Skin of body (tissue), 2 donors: ENCODE measurements around the gene NCKIPSD. TPM values are rescaled to one million over a fixed set of nuclear protein-coding genes. Genes with fewer than 3 reads are reported as not detected.
A peak's percentile ranks its signal among the peaks of the same experiment; 100 is the strongest.

Experiments used
- DNase-seq: peaks from one replicate; lab custom pipeline; 2025; lab: John Stamatoyannopoulos, UW
- total RNA-seq: library from RNA; depleted of rRNA; stranded (reverse); fragments of >200 nt; gene quantifications from one replicate; pipeline ENCODE4 v1.2.3, GENCODE V29; 2014

The NCKIPSD gene
- total RNA-seq, 1 donor from 2014 or later, result 10.1 TPM

DNA sequence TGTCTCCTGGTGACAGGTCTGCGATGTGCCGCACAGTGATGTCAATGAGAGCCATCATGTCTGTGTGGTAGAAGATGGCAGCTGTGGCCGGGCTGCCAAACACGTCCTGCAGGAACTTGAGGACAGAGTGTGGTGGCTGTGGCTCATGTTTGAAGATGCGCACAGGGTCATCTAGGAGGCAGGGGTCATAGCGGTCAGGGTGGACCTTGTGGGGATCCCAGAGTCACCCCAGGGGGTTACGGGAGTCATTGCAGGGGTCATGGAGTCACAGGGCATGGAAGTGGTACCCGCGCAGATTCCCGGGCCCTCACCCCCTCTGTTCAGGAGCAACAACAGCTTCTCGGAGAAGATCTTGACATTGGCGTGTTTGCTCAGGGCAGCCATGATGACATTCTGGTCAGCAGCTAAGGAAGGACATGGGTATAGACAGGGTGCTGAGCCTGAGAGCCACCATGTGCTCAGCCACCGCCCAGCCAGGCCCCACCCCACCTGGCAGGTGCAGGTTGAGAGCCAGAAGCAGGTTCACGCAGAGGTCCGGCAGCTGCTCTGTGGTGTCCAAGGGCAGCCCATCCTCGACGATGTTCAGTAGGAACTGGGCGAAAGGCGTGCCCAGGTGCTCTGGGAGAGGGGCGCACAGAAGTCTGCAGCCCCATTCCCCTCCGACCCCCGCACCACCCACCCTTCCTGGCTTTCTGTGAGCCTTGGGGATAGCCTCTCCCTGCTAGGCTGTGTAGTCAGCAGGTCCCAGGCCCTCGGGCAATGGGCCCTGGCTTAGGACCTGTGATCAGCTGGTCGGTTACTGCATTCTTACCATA, 6.9 kb downstream of the NCKIPSD start:
- no peak for DNase-seq

DNA sequence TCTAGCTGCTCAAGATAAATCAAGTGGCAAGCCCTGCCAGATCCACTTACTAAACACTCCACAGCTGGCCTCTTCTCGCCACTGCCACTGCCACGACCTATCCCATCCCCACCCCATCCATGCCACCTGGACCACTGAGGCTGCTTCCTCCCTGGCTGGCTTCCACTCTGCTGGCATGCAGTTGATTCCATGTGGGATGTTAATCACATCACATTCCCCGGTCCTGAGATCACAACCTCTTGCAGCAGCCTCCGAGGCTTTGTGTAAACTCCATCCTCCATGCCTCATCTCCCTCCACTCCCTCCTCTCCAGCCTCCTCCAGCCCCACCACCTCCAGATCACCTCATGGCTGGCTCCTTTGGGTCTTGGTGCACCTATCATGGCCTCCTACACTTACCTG, 7.7 kb downstream of the NCKIPSD start:
- DNase-seq, result no peak

DNA sequence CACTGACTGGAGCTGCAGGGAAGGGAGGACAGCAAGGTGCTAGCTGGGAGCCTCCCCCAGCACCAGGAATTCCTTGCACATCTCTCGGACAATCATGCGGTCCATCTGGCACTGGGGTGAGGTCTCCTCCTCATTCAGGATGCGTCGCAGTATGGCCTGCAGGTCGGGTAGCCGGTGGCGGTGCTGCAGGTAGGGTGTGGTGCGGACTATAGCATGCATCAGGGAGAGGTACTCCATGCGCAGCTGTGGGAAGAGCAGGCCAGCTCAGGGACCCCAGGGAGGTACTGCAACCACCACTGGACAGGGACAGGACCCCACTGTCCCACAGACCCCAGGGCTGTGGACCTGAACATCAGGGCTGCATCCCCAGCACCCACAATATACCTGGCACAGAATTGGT, 11.2 kb downstream of the NCKIPSD start:
- no peak for DNase-seq

DNA sequence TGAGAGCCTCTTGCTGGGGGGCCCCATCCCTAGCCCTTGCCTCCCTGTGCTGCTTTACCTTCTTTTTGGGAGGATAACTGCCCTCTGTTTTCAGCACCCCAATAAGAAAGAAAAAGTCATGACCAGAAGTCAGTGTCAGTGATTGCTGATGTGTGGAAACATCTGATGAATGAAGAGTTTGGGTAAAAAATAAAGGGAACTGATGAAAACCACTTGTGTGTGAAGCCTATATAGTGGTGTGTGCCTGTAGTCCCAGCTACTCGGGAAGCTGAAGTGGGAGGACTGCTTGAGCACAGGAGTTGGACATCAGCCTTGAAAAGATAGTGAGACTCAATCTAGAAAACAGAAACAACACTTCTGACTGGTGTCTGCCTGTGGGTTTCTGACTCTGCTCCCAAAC, 13.2 kb downstream of the NCKIPSD start:
- no peak for DNase-seq

DNA sequence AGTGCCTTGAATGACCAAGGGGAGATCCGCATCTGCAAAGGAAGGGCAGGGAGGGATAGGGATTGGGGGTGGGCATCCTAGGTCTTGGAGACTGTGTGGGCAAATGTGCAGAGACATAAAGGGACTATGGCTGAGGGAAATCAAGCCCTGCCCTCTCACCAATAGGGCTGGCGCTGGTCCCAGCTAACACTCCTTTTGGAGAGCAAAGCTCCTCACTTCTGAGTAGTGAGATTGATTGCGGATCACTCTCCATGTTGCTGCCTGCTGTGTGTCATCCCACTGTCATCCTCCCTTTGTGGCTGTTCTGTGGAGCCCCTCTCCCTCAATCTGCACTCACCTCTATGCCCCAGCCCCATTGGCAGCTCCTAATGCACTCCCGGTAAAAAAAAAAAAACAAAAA, 20.8 kb downstream of the NCKIPSD start:
- DNase-seq, result no peak

DNA sequence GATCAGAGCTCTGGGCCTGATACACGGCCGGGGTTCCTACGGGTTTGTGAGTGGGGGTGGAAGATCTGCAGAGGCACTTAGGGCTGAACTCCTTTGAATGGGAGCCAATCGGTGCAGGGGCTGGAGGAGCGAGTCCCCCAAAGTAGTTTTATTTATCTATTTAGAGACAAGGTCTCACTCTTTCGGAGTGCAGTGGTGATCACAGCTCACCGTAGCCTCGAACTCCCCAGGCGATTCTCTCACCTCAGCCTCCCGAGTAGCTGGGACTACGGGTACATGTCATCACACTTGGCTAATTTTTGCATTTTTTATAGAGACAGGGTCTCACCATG, 21.4 kb downstream of the NCKIPSD start:
- DNase-seq, result no peak

DNA sequence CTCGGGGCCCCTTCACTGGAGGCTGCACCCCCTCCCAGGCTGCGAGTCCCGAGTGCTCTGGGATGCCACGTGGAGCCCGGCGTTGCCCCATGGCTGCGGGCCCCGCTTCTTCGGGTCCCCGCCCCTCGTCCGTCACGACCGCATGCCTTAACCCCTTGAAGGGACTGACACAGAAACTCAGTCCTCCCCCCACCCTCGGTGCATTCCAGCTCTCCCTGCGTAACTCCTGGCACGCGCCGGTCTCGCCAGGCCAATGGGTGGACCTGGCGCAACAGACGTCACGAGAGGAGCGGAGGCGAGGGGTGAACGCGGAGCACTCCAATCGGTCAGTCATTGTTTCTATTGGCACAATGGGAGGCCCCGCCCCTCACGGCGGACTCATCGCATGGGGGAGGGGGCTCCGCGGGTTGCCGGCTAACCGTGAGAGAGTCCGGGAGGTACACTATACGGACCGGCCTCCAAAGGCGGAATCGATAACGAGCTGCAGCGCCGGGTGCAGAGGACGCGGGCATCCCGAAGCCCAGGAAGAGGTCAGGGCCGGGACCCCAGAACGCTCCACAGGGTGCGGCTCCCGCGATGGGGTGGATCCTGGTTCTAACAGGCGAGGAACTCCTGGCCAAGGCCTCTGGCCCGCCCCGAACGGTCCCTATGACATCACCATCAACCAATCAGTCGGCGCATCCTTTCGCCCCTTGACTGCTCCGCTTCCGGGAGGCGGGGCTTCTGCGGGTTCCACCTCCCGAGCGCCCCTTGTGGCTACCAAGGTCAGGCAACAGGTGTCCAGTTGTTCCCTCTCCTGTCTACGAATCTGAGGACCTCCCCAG, 22.0 kb downstream of the NCKIPSD start:
- DNase-seq, result peak; percentile 90

DNA sequence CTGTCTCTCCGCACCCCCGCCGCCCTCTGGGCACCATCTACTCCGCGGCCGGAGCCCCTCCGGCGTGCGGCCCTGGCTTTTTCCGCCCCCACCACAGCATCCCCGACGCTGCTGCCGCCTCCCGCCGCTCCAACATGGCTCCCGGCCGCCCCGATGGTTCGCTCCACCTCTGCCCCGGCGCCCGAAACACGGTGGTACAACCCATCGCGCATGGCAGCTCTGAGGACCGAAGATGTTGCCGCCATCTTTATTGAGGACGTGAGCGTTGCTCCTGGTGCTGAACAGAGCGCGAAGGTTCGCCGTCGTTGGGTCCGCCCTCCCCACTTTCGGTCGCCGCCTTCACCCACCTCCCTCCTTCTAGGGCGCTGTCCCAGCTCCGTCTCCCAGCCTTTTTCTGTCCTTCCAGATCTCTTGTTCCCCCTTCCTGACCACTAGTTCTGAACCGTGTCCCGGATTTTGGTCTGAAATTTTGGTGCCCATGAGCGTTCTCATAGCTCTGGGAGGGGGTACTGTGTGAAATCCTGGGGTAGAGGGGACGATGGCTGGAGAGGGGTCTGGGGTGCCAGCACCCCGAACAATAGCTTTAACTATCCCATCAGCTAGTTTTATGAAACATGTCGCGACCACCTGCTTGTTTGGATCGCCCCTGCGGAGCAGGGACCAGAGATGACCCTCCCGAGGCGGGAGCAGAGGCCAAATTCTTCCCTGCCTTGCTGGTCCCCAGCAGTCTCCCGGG, 22.8 kb downstream of the NCKIPSD start, which contains the start of gene CELSR3:
CELSR3 (minus strand) TSS at position 134 of the 736 bp plus-strand sequence. CDS start 252 bp downstream, outside the sequence.
- peak; percentile 78 for DNase-seq

DNA sequence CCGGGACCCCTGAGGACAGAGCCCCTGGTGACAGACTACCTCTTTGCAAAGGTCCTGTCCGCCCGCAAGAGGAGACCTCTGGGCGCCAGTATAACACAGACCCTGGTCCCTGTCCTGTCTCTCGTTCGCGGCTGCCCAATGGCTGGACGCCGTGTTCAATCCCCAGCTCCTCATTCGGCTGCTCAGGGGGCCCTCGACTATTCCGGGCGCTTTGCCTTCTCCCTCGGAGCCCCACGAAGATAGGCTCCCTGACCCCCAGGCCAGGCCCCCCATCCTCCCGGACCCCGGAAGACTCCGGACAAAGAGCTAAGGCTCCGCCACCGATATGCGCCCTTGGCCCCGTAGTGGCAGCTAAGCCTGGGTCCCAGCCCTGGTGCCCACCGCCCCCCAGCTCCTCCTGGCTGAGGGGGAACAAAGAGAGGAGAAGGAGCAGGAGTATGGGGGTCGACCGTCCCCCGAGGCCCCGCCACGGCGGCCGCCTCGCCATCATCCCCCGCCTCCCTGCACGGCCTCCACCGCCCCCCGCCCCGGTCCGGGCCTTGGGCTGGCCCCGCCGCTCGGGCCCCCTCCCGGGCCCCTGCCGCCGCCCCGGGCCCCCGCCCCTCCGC, 23.5 kb downstream of the NCKIPSD start:
- no peak for DNase-seq

DNA sequence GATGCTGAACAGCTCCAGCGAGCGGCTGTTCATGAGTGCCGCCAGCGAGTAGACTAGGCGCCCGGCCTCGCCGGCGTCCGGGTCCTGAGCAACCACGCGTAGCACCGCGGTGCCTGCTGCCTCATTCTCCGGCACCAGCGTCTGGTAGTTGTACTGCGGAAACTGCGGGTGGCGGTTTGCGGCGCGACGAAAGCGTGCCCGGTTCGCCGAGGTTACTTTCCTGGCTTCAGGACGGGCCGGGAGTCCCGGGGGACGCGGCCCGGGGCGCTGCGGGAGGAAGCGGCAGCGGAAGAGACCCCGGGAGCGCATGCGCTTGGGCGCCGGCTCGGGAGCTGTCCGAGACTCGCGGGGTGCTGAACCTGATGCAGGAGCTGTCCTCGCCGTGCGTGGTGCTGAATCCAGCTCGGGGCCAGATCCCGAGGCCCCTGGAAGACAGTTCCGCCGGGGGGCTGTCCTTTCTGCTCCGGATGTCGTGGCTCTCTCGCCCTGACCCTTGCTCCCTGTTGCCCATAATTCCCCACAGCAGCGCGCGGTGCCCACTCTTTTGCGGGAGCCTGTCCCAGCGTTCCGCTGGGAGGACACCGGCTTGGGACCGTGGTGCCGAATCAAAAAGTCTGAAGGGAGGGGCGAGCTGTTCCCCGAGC, 24.1 kb downstream of the NCKIPSD start:
- peak; percentile 71 for DNase-seq

DNA sequence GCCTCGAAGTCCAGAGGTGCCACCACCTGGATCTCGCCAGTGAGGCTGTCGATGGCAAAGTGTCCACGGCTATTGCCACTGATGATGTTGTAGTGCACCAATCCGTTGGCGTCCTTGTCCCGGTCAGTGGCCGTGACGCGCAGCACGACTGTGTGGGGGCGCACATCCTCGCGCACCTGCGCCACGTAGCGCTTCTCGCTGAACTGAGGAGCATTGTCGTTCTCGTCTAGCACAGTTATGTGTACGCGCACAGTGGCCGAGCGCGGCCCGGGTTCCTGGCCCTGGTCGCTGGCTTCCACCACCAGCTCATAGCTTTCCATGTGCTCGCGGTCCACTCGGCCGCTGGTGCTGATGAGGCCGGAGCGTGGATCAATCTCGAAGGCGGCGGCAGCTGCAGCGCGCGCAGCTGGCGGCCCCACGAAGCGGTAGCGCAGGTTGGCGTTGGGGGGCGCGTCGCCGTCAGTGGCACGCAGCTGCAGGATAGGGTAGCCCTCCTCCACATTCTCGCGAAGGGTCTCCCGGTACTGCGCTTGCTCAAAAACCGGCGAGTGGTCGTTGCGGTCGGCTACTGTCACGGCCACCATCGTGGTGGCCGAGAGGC, 24.8 kb downstream of the NCKIPSD start:
- DNase-seq, result no peak

DNA sequence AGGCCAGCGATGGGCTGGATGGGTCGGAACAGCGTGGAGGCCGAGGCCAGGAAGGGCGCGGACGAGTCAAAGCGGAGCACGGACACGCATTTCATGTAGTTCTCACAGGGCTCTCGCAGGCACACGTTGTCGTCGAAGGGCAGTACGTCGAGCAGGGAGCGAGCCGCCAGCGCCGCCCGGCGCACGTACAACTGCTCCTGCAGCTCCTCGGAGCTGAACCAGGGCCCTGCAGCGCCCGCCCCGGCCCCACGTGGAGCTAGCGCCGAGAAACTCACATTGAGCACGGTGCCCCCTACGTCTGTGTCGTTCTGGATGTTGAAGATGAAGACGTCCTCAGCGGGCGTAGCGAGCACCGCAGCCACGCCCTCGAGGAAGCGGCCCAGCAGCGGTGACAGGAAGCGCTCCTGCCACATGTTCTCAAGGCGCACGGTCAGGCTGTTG, 28.9 kb downstream of the NCKIPSD start:
- DNase-seq, result no peak

DNA sequence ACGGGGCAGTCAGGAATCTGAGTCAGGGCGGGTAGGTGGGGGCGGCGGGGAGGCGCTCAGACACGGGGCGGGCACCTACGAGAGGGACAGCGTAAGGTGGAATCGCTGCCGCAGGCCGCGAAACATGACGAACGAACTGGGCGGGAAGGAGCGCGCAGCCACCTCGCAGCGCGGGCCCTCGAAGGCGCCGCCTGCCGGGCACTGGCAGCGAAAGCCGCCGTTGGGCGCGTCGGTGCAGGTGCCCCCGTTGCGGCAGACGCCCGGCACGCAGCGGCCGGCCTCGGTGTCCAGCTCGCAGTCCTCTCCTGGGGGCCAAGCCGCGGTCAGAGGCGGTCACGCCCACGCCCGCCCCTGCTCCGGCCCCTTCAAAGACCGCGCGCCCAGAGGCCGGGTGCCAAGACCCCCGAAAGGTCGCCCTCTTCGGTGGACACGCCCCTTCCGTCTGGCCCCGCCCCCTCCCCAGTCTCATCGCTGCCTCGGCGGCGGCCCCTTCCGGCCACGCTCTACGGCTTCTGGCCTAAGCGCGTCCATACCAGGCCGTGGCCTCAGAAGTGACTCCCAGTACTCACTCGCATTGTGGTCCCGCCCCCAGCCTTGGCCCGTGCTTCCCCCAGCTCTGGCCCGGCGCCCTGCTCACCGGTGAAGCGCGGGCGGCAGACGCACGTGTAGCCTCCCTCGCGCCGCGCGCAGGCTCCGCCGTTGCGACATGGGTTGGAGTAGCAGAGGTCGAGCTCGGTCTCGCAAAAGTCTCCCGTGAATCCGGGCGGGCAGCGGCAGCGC, 29.5 kb downstream of the NCKIPSD start:
- no peak for DNase-seq

DNA sequence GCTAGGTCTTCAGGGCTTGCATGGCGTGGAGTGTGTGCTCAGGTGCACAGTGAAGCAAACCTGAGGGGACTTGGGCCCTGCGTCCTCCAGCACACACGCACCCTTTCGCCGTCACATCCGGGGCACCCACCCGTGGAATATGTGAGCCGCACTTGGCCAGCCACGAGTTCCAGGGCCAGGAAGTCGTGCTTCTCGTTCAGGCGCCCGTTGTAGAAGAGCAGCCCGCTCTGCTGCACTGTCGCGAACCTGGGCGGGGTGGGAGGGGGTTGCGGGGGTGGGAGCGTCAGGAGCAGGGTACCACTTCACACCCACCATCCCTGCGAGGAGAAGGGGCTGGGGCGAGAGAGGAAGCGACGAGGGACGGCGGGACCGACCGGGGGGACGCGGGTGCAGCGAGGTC, 30.1 kb downstream of the NCKIPSD start:
- no peak for DNase-seq

DNA sequence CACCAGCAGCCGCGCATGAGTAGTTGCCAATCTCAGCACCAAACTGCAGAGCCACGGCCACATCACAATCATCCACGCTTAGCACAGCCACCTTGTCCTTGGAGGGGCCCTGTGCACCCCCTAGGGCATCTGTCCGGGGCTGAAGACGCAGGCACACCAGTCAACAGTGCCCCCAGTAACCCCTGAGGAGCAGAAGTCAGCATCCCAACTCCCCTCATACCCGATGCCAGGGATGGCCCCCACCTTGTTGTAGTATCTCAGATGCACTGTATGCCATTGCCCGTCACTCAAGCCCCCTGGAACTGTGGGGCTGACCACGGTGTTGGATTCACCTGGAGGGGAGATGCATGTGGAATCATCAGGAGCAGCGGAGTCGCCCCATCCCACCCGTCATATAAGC, 30.7 kb downstream of the NCKIPSD start:
- no peak for DNase-seq

DNA sequence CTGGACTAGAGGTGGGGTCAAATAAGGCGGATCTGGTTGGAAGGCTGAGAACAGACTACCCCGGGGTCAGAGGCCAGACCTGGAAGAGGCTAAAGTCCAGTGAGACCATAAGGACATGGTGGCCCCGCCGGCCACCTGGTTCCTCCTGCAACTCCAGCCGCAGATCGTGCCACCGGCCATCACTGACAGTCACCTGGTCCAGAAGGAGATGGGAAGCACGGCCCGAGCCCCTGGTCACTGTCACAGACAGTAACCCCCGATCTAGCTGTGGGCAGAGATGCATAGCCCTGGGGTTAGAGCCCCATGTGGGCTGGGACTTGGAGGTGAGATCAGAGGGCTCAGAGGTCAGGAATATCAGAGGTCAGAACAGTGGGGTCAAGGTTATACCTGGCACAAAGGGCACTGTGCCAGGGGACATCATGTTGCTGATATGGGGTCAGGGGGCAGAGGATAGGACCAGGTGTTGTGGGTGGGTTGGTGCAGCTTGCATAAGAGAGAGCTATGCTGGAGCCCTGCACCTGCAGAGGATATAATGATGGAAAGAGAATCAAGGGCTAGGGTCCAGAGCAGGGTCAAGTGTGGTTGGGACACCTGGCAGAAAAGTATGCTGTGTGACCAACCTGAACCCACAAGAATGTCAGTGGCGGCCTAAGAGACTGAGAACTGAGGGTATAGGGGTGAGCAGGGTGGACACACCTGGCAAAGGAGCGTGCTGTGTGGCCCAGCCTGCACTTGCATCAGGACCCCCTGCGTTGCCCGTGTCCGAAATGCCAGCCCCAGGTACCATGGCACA, 32.6 kb downstream of the NCKIPSD start:
- DNase-seq, result no peak

DNA sequence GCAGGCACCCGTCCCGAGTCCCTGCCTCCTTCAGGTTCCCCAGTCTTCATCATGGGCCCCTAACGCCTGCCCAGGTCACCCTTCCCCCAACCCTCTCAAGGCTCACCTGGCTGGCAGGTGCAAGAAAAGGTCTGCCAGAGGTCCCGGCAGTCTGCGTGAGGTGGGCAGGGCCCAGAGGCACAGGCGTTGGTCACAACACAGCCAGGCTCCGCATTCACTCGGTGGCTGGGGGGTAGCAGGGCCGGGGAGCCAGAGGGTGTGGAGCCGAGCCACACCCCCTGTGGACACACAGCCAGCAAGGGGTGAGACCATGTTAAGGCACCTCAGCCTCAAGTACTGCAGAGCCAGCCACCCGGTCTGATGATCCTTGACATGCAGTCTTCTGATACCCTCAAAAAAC, 33.9 kb downstream of the NCKIPSD start:
- no peak for DNase-seq

DNA sequence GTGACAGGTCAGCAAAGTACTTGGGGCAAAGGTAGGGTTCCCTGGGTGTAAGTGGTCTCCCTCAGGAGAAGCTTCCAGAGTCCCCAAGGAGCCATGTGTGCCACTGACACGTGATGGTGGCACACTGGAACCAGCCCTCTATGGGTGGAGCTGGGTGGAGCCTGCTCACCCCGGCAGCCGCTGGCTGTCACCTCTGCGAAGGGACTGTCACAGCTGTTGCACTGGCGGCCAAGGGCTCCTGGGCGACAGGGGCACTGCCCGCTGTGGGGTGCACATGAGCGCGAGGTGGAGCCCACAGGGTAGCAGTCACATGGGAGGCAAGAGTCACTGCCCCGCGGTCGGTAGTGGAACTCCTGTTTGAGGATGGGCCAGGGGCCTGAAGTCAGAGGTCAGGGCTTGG, 35.0 kb downstream of the NCKIPSD start:
- DNase-seq, result no peak
